Thoracic aorta (tissue), 2 donors: Measurements from ENCODE around the gene SPI1. TPM values are rescaled to one million over a fixed set of nuclear protein-coding genes. Genes with fewer than 3 reads are reported as not detected.

Experiments
- ATAC-seq: fragments of 150-250 bp; one replicate; pipeline ENCODE4 v1.8.0; 2017; ENCODE audit warnings: low read depth; ENCODE audit not compliant: insufficient number of reproducible peaks, low FRiP score
- DNase-seq: peaks from one replicate; pipeline ENCODE4 v3.0.0-alpha.2; 2020; ENCODE audit warnings: low spot score
- H3K27ac ChIP-seq, 2 donors: fragments of 200-600 bp; sonication (generic); 1 replicate in 1 of 2; 2 replicates in 1 of 2; pipeline ENCODE4 v1.5.1; 2016; ENCODE audit warnings: mild to moderate bottlenecking in 2 of 2, moderate library complexity in 2 of 2
- H3K27me3 ChIP-seq: fragments of 200-600 bp; sonication (generic); replicated peaks from 2 replicates; pipeline ENCODE4 v1.6.0; 2016; ENCODE audit warnings: mild to moderate bottlenecking; ENCODE audit not compliant: insufficient read depth
- H3K36me3 ChIP-seq: fragments of 200-600 bp; sonication (generic); one replicate; pipeline ENCODE4 v1.5.1; 2016
- H3K4me1 ChIP-seq, 2 donors: fragments of 200-600 bp; sonication (generic); 1 replicate in 1 of 2; 2 replicates in 1 of 2; pipeline versions ENCODE4 v1.5.1 to v1.6.0; 2016; ENCODE audit warnings: low read depth in 2 of 2, mild to moderate bottlenecking in 1 of 2; ENCODE audit not compliant: control insufficient read depth in 1 of 2
- H3K4me3 ChIP-seq: fragments of 200-600 bp; sonication (generic); 2 replicates; pipeline ENCODE4 v1.5.1; 2016; ENCODE audit warnings: mild to moderate bottlenecking
- H3K9me3 ChIP-seq: fragments of 200-600 bp; sonication (generic); 2 replicates; pipeline ENCODE4 v1.5.1; 2016
- CTCF ChIP-seq: fragments of 200-600 bp; sonication (generic); IDR thresholded peaks from one replicate; pipeline ENCODE4 v1.5.1; 2019; ENCODE audit warnings: antibody characterized with exemption
- total RNA-seq, 2 donors: library from RNA; depleted of rRNA; stranded (reverse); fragments of >200 nt; gene quantifications; one replicate each; pipeline versions ENCODE4 v1.1.0 to v1.2.3, GENCODE V29; 2016

SPI1 gene
- total RNA-seq, 2 donors from 2014 or later: 35.0 to 44.4 TPM

GRCh38 chr11:47342854-47343253, 35.5 kb downstream of the SPI1 start:
- Histone ChIP-seq H3K27me3 (no peaks in the 10 kb centered on the region), H3K4me1 (no peaks in the 10 kb centered on the region), H3K9me3 (no peaks in the 10 kb centered on the region), H3K36me3 (no peaks in the 10 kb centered on the region), H3K4me3 (no peak overlapping the region), H3K27ac (no peak overlapping the region)
- ATAC-seq: no peak
- no peak for TF ChIP-seq CTCF
- no peak for DNase-seq

- no peak for ATAC-seq
- Histone ChIP-seq H3K27me3 (no peaks in the 10 kb centered on the region), H3K4me3 (no peak overlapping the region), H3K27ac (no peak overlapping the region), H3K36me3 (no peaks in the 10 kb centered on the region), H3K9me3 (no peaks in the 10 kb centered on the region), H3K4me1 (no peaks in the 10 kb centered on the region)
- no peak for TF ChIP-seq CTCF
- no peak for DNase-seq
Measured at GRCh38 chr11:47342036-47342803, 36.1 kb downstream of the SPI1 start.

- Histone ChIP-seq H3K27ac (no peak overlapping the region), H3K36me3 (no peaks in the 10 kb centered on the region), H3K4me1 (no peaks in the 10 kb centered on the region), H3K27me3 (no peaks in the 10 kb centered on the region), H3K9me3 (no peaks in the 10 kb centered on the region), H3K4me3 (no peak overlapping the region)
- no peak for DNase-seq
- no peak for TF ChIP-seq CTCF
- no peak for ATAC-seq
Measured at GRCh38 chr11:47340980-47341775, 37.2 kb downstream of the SPI1 start.

GRCh38 chr11:47340010-47340409, 38.3 kb downstream of the SPI1 start:
- no peaks in the 10 kb centered on the region for H3K36me3 ChIP-seq
- no peak overlapping the region for H3K27ac ChIP-seq
- TF ChIP-seq CTCF: no peak

More at GRCh38 chr11:47340010-47340409, 38.3 kb downstream of the SPI1 start:
- no peaks in the 10 kb centered on the region for H3K9me3 ChIP-seq
- H3K27me3 ChIP-seq: no peaks in the 10 kb centered on the region
- no peak overlapping the region for H3K4me3 ChIP-seq
- no peaks in the 10 kb centered on the region for H3K4me1 ChIP-seq
- ATAC-seq (no peak), DNase-seq (no peak)
